ENCODE results near the gene LRRC53. TPM values are rescaled to one million over a fixed set of nuclear protein-coding genes. Genes with fewer than 3 reads are reported as not detected.

LRRC53 gene
- total RNA-seq, 1 donor from 2014 or later = not detected

DNA sequence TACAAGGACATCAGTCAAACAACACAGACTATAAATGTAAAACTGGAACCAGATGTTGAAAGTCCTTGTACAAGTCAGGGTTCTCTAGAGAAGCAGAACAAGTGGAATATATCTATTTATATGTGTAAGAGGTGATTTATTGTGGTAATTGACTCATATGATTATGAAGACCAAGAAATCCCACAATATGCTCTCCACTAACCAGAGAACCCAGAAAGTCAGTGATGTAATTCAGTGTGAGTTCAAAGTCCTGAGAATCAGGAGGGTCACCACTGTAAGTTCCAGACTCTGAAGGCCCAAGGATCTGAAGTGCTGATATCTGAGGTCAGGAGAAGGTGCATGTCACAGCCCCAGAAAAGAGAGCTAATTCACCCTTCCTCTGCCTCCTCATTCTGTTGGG is 57.0 kb downstream of the LRRC53 start:
- Histone ChIP-seq H3K27me3 (ENCODE audit: control insufficient read depth, insufficient read depth, low read length) (no peaks in the 10 kb centered on the region), H3K4me3 (ENCODE audit: low read depth, low read length) (no peak overlapping the region), H3K36me3 (ENCODE audit: control insufficient read depth, insufficient read depth, low read length) (no peaks in the 10 kb centered on the region)
- TF ChIP-seq, protein P1, sequence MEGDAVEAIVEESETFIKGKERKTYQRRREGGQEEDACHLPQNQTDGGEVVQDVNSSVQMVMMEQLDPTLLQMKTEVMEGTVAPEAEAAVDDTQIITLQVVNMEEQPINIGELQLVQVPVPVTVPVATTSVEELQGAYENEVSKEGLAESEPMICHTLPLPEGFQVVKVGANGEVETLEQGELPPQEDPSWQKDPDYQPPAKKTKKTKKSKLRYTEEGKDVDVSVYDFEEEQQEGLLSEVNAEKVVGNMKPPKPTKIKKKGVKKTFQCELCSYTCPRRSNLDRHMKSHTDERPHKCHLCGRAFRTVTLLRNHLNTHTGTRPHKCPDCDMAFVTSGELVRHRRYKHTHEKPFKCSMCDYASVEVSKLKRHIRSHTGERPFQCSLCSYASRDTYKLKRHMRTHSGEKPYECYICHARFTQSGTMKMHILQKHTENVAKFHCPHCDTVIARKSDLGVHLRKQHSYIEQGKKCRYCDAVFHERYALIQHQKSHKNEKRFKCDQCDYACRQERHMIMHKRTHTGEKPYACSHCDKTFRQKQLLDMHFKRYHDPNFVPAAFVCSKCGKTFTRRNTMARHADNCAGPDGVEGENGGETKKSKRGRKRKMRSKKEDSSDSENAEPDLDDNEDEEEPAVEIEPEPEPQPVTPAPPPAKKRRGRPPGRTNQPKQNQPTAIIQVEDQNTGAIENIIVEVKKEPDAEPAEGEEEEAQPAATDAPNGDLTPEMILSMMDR (IDR thresholded peaks at IDR 0.05; ENCODE audit: insufficient read depth, low read length, severe bottlenecking) = no peak
- FAIRE-seq = no peak
- DNase-seq (ENCODE audit: low read depth) = no peak

DNA sequence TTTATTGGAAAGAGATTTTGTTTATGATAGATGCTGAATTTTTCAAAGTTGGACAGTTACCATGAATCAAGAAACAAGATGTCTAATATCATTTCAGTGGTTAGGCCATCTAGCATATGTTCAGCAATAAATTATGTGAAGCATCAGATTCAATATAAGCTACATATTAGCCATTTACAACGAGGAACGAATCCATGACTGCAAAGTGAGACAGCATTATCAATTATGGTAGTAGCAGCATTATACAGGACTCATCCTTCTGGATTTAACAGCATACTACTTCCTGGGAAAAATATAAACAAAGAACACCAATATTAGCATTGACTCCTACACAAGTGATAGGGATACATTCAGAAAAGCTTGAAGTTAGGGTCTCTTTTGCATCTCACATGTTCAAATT is 59.1 kb downstream of the LRRC53 start:
- no peak for DNase-seq (ENCODE audit: low read depth)
- no peak for FAIRE-seq
- Histone ChIP-seq H3K27me3 (ENCODE audit: control insufficient read depth, insufficient read depth, low read length) (no peaks in the 10 kb centered on the region), H3K4me3 (ENCODE audit: low read depth, low read length) (no peak overlapping the region), H3K36me3 (ENCODE audit: control insufficient read depth, insufficient read depth, low read length) (no peaks in the 10 kb centered on the region)
- TF ChIP-seq, protein P1 (IDR thresholded peaks at IDR 0.05; ENCODE audit: insufficient read depth, low read length, severe bottlenecking) = no peak

DNA sequence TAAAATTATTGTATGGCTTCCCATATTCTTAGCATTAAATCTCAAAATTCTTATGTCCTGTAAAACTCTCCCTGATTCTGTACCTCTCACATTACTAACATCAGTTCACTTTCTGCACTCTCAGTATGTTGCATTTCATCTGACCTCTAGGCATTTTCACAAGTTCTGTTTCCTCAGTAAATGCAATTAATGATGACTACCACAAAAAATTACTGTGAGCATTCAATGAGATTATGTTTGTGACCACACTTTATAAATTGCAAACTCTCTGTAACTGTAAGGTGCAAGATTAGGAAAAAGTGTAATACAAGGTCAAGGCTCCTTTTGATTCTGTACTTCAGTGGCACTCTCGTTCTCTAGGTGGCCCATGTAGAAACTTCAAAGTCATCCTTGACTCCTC is 60.4 kb downstream of the LRRC53 start:
- TF ChIP-seq, protein P1 (IDR thresholded peaks at IDR 0.05; ENCODE audit: insufficient read depth, low read length, severe bottlenecking) = no peak

DNA sequence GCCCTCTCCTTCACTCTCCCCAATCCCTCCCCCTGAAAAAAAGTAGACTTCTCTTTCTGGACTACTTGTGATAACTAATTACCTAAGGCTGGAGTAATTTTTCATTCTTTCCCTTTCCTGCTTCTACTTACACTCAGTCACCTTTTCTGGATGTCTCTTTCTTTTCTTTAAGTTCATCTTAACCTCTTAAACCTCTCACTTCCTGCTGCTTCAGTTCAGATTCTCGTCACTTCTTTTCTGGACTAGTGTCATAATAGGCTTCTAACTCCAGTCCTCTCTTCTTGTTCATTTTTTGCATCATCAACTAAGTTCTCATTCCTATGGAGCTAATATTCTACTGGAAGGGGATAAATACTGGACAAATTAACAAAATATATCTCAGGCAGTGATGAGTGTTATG is 75.4 kb downstream of the LRRC53 start:
- no peaks in the 10 kb centered on the region for H3K27me3 ChIP-seq (ENCODE audit: control insufficient read depth, insufficient read depth, low read length)
- FAIRE-seq (no peak), DNase-seq (ENCODE audit: low read depth) (no peak)
- no peaks in the 10 kb centered on the region for H3K36me3 ChIP-seq (ENCODE audit: control insufficient read depth, insufficient read depth, low read length)
- TF ChIP-seq, protein P1 (IDR thresholded peaks at IDR 0.05; ENCODE audit: insufficient read depth, low read length, severe bottlenecking) = no peak
- H3K4me3 ChIP-seq (ENCODE audit: low read depth, low read length) = no peak overlapping the region

More for the DNA sequence above, 60.4 kb downstream of the LRRC53 start:
- FAIRE-seq = no peak
- DNase-seq (ENCODE audit: low read depth) = no peak
- H3K27me3 ChIP-seq (ENCODE audit: control insufficient read depth, insufficient read depth, low read length) = no peaks in the 10 kb centered on the region
- H3K4me3 ChIP-seq (ENCODE audit: low read depth, low read length) = no peak overlapping the region
- no peaks in the 10 kb centered on the region for H3K36me3 ChIP-seq (ENCODE audit: control insufficient read depth, insufficient read depth, low read length)

DNA sequence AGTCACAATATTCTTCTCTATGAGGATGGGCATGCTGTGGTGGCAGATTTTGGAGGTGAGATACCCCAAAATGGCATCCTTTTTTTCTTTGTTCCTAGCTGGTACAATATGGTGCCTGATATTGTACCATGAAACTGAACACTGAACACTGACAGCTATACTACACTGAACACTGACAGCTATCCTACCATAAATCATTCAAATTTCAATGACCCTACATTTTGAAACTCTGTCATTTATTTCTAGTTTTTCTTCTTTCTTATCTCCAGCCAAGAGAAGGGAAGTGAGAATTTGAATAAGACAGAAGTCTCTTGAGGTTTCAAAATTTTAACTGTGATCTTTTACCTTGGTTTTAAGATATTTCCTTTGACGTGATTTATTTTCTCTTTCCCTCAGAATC is 76.3 kb downstream of the LRRC53 start:
- H3K36me3 ChIP-seq (ENCODE audit: control insufficient read depth, insufficient read depth, low read length) = no peaks in the 10 kb centered on the region
- no peak overlapping the region for H3K4me3 ChIP-seq (ENCODE audit: low read depth, low read length)
- no peak for DNase-seq (ENCODE audit: low read depth)
- H3K27me3 ChIP-seq (ENCODE audit: control insufficient read depth, insufficient read depth, low read length) = no peaks in the 10 kb centered on the region
- FAIRE-seq = no peak
- TF ChIP-seq, protein P1 (IDR thresholded peaks at IDR 0.05; ENCODE audit: insufficient read depth, low read length, severe bottlenecking) = no peak

DNA sequence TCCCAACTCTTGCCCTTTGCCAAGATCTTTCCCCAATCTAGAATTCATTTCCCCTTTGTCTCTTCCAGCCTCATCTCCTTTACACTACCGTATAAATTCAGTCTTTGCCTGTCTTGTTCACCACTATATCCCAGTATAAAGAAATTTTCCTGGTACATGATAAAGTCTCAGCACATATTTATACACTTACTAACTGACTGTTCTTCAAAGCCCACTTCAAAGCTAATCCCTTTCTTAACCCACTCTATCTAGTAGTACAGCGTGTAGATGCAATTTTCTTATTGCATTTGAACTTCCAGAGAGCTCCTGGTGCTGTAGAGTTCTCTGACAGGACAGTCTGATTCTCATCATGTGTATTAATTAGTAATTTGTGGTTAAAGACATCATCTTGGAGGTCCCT is 78.1 kb downstream of the LRRC53 start:
- no peak for FAIRE-seq
- DNase-seq (ENCODE audit: low read depth) = no peak
- H3K27me3 ChIP-seq (ENCODE audit: control insufficient read depth, insufficient read depth, low read length) = no peaks in the 10 kb centered on the region

More for the DNA sequence above, 78.1 kb downstream of the LRRC53 start:
- H3K36me3 ChIP-seq (ENCODE audit: control insufficient read depth, insufficient read depth, low read length) = no peaks in the 10 kb centered on the region
- H3K4me3 ChIP-seq (ENCODE audit: low read depth, low read length) = no peak overlapping the region
- TF ChIP-seq, protein P1 (IDR thresholded peaks at IDR 0.05; ENCODE audit: insufficient read depth, low read length, severe bottlenecking) = no peak
